Sigmoid colon (tissue), 7 donors: ENCODE data around the gene TP53I3. TPM values are rescaled to one million over a fixed set of nuclear protein-coding genes. Genes with fewer than 3 reads are reported as not detected.

ENCODE experiments used
- DNase-seq: peaks from one replicate; pipeline ENCODE4 v3.0.0-alpha.2; 2019
- H3K27ac ChIP-seq, 4 donors: fragments of 200-600 bp; sonication (generic); one replicate each; pipeline ENCODE4 v1.5.1; 2016 to 2019; ENCODE audit warnings: mild to moderate bottlenecking in 1 of 4
- H3K27me3 ChIP-seq, 3 donors: fragments of 200-600 bp; sonication (generic); one replicate each; pipeline ENCODE4 v1.5.1; 2019; ENCODE audit warnings: mild to moderate bottlenecking in 1 of 3
- H3K36me3 ChIP-seq, 4 donors: fragments of 200-600 bp; sonication (generic); one replicate each; pipeline ENCODE4 v1.5.1; 2016 to 2019
- H3K4me1 ChIP-seq, 4 donors: fragments of 200-600 bp; sonication (generic); one replicate each; pipeline ENCODE4 v1.5.1; 2017 to 2019
- H3K4me3 ChIP-seq, 4 donors: fragments of 200-600 bp; sonication (generic); one replicate each; pipeline ENCODE4 v1.5.1; 2017 to 2019; ENCODE audit warnings: mild to moderate bottlenecking in 2 of 4, moderate library complexity in 1 of 4
- H3K9me3 ChIP-seq, 4 donors: fragments of 200-600 bp in 3 of 4; sonication (generic) in 3 of 4; one replicate each; pipeline versions ENCODE4 v1.5.1 to v1.6.1; 2013 to 2019
- CTCF ChIP-seq, 4 experiments: fragments of 450-650 bp in 3 of 4; fragments of 200-600 bp in 1 of 4; IDR thresholded peaks; one replicate each; pipeline ENCODE4 v1.5.1; 2016 to 2019; ENCODE audit warnings: antibody characterized with exemption in 4 of 4, mild to moderate bottlenecking in 3 of 4, moderate library complexity in 2 of 4
- EP300 ChIP-seq, 4 donors: sonication (generic); formaldehyde crosslinking; IDR thresholded peaks; one replicate each; pipeline ENCODE4 v1.6.1; 2017; ENCODE audit warnings: antibody characterized with exemption in 4 of 4
- POLR2A ChIP-seq, 2 donors: fragments of 450-650 bp; IDR thresholded peaks; one replicate each; pipeline ENCODE4 v1.6.1; 2016; ENCODE audit warnings: antibody characterized with exemption in 2 of 2, mild to moderate bottlenecking in 2 of 2, moderate library complexity in 2 of 2
- POLR2AphosphoS5 ChIP-seq, 4 donors: sonication (generic); formaldehyde crosslinking; IDR thresholded peaks; one replicate each; pipeline ENCODE4 v1.6.1; 2017; ENCODE audit warnings: antibody characterized with exemption in 4 of 4
- WGBS, 2 donors: extraction: QIAGEN DNeasy Blood & Tissue Kit; methylation state at CpG; one replicate each; pipeline ENCODE4 v1.1.7; 2013; 5-methylcytosine and 5-hydroxymethylcytosine counted together
- intact Hi-C: fragments of 100-400 bp; cut with DNase I; formaldehyde crosslinking; loops from one replicate; pipeline ENCODE4 v1.15.1; 2023
- polyA plus RNA-seq, 3 donors: library from polyadenylated mRNA; stranded (reverse); fragments of 200-250 nt; gene quantifications; one replicate each; pipeline ENCODE4 v1.2.3, GENCODE V29; 2013
- total RNA-seq, 4 donors: library from RNA; depleted of rRNA; stranded (reverse); fragments of >200 nt; gene quantifications; one replicate each; pipeline ENCODE4 v1.1.0, GENCODE V29; 2016
- donor health status: healthy with polysubstance abuse.
- donor health status: Bipolar disorder and iron deficiency.
- donor health status: healthy.

TP53I3 gene
- total and polyA plus RNA-seq, 7 donors, result 3.6 to 144 (median 27.7) TPM

- Histone ChIP-seq H3K27ac (peak overlapping the region in 2 of 4 donors; percentile 62 to 64), H3K9me3 (no peaks in the 10 kb centered on the region), H3K4me3 (peak overlapping the region; percentile 50 to 76 (median 74)), H3K27me3 (no peaks in the 10 kb centered on the region), H3K4me1 (peaks cover 0 to 41% (median 28%) of the 10 kb centered on the region in 4 donors), H3K36me3 (no peaks in the 10 kb centered on the region)
- 16 to 19% methylated on average over 23 of the region's 23 CpGs for WGBS, 2 donors
- intact Hi-C loops, result loop anchor here (5.0 kb wide), 1 partner anchor 107 kb away; the partner anchor contains the start of gene UBXN2A
- TF ChIP-seq CTCF (IDR thresholded peaks at IDR 0.05) (no peak), POLR2AphosphoS5 (IDR thresholded peaks at IDR 0.05) (no peak), EP300 (IDR thresholded peaks at IDR 0.05) (no peak), POLR2A (IDR thresholded peaks at IDR 0.05) (no peak)
- no peak for DNase-seq
Measured at GRCh38 chr2:24048769-24049484, 35.7 kb downstream of the TP53I3 start.

- Histone ChIP-seq H3K27ac (peak overlapping the region in 1 of 4 donors; percentile 74), H3K4me3 (peak overlapping the region in 3 of 4 donors; percentile 68 to 80 (median 73)), H3K36me3 (no peaks in the 10 kb centered on the region), H3K9me3 (no peaks in the 10 kb centered on the region), H3K27me3 (no peaks in the 10 kb centered on the region), H3K4me1 (peaks cover 0 to 41% (median 28%) of the 10 kb centered on the region in 4 donors)
- TF ChIP-seq POLR2AphosphoS5 (IDR thresholded peaks at IDR 0.05) (no peak), POLR2A (IDR thresholded peaks at IDR 0.05) (no peak), CTCF (IDR thresholded peaks at IDR 0.05) (no peak), EP300 (IDR thresholded peaks at IDR 0.05) (no peak)
- intact Hi-C loops, result loop anchor here (2.0 to 5.0 kb wide), 2 partner anchors 29 to 105 kb away; partner anchors contain the start of genes SF3B6 and UBXN2A
- no peak for DNase-seq
- 41 to 51% methylated on average over 8 of the region's 8 CpGs for WGBS, 2 donors
Measured at GRCh38 chr2:24047703-24048033, 37.0 kb downstream of the TP53I3 start.

- DNase-seq, result peak; percentile 99
- no peaks in the 10 kb centered on the region for H3K9me3 ChIP-seq
- 1% methylated on average over 38 of the region's 38 CpGs for WGBS, 2 donors
- no peak for TF ChIP-seq CTCF (IDR thresholded peaks at IDR 0.05)
- peak; percentile 51 to 55 for TF ChIP-seq POLR2A (IDR thresholded peaks at IDR 0.05)
- TF ChIP-seq POLR2AphosphoS5 (IDR thresholded peaks at IDR 0.05), result peak; percentile 39 to 87 (median 82)
- peak within 1 kb of the TSS; percentile 57 to 84 (median 74) for H3K27ac ChIP-seq
- H3K4me3 ChIP-seq, result peak within 1 kb of the TSS; percentile 48 to 80 (median 70)
- no peaks in the 10 kb centered on the region for H3K27me3 ChIP-seq
- H3K36me3 ChIP-seq, result no peaks in the 10 kb centered on the region
- H3K4me1 ChIP-seq, result peaks cover 0 to 41% (median 28%) of the 10 kb centered on the region in 4 donors
- intact Hi-C loops, result loop anchor here (2.0 to 5.0 kb wide), 2 partner anchors 30 to 105 kb away; partner anchors contain the start of genes SF3B6 and UBXN2A
Measured at GRCh38 chr2:24046930-24047702, 37.5 kb downstream of the TP53I3 start, which contains the start of gene WDCP. TSS of gene WDCP (minus strand) at chr2:24047391. CDS start at chr2:24039494, 7,897 bp downstream.

- Histone ChIP-seq H3K4me3 (peak overlapping the region; percentile 48 to 80 (median 70)), H3K27me3 (no peaks in the 10 kb centered on the region), H3K27ac (peak overlapping the region in 3 of 4 donors; percentile 74 to 84 (median 75)), H3K36me3 (no peaks in the 10 kb centered on the region), H3K4me1 (peaks cover 0 to 41% (median 28%) of the 10 kb centered on the region in 4 donors), H3K9me3 (no peaks in the 10 kb centered on the region)
- DNase-seq, result no peak
- 3 to 5% methylated on average over 2 of the region's 2 CpGs for WGBS, 2 donors
- intact Hi-C loops, result loop anchor here (2.0 to 5.0 kb wide), 2 partner anchors 30 to 104 kb away; partner anchors contain the start of genes SF3B6 and UBXN2A
- TF ChIP-seq EP300 (IDR thresholded peaks at IDR 0.05) (no peak), CTCF (IDR thresholded peaks at IDR 0.05) (no peak), POLR2AphosphoS5 (IDR thresholded peaks at IDR 0.05) (no peak), POLR2A (IDR thresholded peaks at IDR 0.05) (no peak)
Measured at GRCh38 chr2:24046599-24046929, 38.1 kb downstream of the TP53I3 start.
